ENCODE measurements around the gene HSD3B1.

GRCh38 chr1:119470377-119470776, 36.6 kb upstream of the HSD3B1 start:
- TF ChIP-seq, protein P1, sequence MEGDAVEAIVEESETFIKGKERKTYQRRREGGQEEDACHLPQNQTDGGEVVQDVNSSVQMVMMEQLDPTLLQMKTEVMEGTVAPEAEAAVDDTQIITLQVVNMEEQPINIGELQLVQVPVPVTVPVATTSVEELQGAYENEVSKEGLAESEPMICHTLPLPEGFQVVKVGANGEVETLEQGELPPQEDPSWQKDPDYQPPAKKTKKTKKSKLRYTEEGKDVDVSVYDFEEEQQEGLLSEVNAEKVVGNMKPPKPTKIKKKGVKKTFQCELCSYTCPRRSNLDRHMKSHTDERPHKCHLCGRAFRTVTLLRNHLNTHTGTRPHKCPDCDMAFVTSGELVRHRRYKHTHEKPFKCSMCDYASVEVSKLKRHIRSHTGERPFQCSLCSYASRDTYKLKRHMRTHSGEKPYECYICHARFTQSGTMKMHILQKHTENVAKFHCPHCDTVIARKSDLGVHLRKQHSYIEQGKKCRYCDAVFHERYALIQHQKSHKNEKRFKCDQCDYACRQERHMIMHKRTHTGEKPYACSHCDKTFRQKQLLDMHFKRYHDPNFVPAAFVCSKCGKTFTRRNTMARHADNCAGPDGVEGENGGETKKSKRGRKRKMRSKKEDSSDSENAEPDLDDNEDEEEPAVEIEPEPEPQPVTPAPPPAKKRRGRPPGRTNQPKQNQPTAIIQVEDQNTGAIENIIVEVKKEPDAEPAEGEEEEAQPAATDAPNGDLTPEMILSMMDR (IDR thresholded peaks at IDR 0.05), result no peak
- TF ChIP-seq EP300 (IDR thresholded peaks at IDR 0.05) (no peak), POLR2A (IDR thresholded peaks at IDR 0.05) (no peak), POLR2AphosphoS5 (IDR thresholded peaks at IDR 0.05) (no peak)

Data from upper lobe of left lung (tissue), 4 donors.